ENCODE results near the gene GNB1. TPM values are rescaled to one million over a fixed set of nuclear protein-coding genes. Genes with fewer than 3 reads are reported as not detected.
"Not testable (repeated sequence)": the region's sequence is repeated elsewhere in the genome, so short reads cannot be mapped to it uniquely, and the experiment has no call there.

The GNB1 gene
- total and polyA plus RNA-seq, 4 experiments from 2014 or later, result 70.9 to 276 (median 197) TPM

DNA sequence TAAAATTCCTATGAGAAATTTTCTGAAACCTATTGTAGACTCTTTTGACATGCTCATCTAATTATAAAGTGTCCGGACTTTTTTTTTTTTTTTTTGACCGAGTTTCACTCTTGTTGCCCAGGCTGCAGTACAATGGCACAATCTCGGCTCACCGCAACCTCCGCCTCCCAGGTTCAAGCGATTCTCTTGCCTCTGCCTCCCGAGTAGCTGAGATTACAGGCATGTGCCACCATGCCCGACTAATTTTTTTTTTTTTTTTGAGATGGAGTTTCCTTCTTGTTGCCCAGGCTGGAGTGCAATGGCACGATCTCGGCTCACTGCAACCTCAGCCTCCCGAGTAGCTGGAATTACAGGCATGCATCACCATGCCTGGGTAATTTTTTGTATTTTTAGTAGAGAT is 7.0 kb downstream of the GNB1 start:
- not testable (repeated sequence) for DNase-seq; H3K9me3 Mint-ChIP-seq; H3K9me3 ChIP-seq (ENCODE audit: control insufficient read depth in 1 of 2, low read length in 2 of 2); H3K27me3 ChIP-seq (ENCODE audit: insufficient read depth, low read length); H3K4me3 ChIP-seq (ENCODE audit: low read length in 2 of 2); H3K27me3 Mint-ChIP-seq; H3K27ac ChIP-seq (ENCODE audit: low read depth, low read length); H3K36me3 ChIP-seq (ENCODE audit: insufficient read depth, low read length)
- Mint-ChIP-seq H3K36me3 (peaks cover 9 to 27% of the 10 kb centered on the region in 2 donors), H3K27ac (peak overlapping the region in 3 of 7 donors; percentile 17 to 81 (median 78)), H3K4me3 (peak overlapping the region in 6 of 8 donors; percentile 31 to 67 (median 44)), H3K4me1 (peaks cover 47 to 85% (median 68%) of the 10 kb centered on the region in 4 donors)
- ChIA-PET POLR2A (ENCODE audit: partially characterized antibody) (interaction anchor here (0.7 to 1.4 kb wide), 3 partner anchors 8 to 104 kb away, joined by 3 to 6 read pairs (median 3); no protein-coding TSS in a partner anchor), CTCF (ENCODE audit: partially characterized antibody) (interaction anchor here (0.9 to 1.3 kb wide), 3 partner anchors 12 to 25 kb away, joined by 3 to 4 read pairs (median 4); no protein-coding TSS in a partner anchor)
- intact Hi-C loops (cut with micrococcal nuclease), result loop anchor here (10.0 kb wide), 1 partner anchor 59 kb away; no protein-coding TSS in a partner anchor
- peaks cover 93% of the 10 kb centered on the region for H3K4me1 ChIP-seq (ENCODE audit: insufficient read depth, low read length)

DNA sequence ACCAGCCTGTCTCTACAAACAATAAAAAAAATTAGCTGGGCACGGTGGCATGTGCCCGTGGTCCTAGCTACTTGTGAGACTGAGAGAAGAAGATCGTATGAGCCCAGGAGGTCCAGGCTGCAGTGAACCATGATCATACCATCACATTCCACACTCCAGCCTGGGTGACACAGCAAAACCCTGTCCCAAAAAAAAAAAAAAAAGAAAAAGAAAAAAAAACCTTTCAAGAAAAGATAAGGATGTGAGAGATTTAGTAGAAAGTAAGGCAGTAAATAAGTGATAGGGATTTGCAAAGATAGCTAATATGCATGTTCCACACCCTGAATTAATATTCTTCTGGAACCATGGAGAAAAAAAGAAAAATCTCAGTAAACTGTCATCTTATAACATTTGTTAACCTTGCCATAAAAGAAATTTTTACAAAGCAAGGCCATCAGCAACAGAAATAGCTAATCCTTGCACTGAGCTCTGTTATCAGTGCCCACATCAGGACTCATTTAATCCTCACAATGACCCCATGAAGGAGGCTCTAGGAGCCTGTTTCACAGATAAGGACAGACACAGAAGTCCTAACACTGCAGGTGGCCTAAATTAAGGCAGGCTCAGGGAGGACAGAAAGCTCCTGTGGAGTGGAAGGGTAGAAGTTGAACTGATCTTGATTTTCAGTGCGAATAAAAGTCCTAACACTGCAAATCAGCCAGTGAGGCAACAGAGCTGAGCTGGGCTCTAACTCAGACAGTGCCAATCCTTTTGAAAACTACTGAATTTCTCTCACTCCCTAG is 7.6 kb downstream of the GNB1 start:
- peak overlapping the region in 7 of 8 donors; percentile 17 to 67 (median 50) for H3K4me3 Mint-ChIP-seq
- no peak overlapping the region for H3K27ac ChIP-seq (ENCODE audit: low read depth, low read length)
- H3K27me3 Mint-ChIP-seq, result no peaks in the 10 kb centered on the region
- intact Hi-C loops (cut with micrococcal nuclease), result loop anchor here (10.0 kb wide), 1 partner anchor 58 kb away; no protein-coding TSS in a partner anchor
- H3K36me3 Mint-ChIP-seq, result peaks cover 15 to 33% of the 10 kb centered on the region in 2 donors
- H3K4me1 ChIP-seq (ENCODE audit: insufficient read depth, low read length), result peaks cover 93% of the 10 kb centered on the region
- H3K36me3 ChIP-seq (ENCODE audit: insufficient read depth, low read length), result peaks cover 5% of the 10 kb centered on the region
- no peaks in the 10 kb centered on the region for H3K27me3 ChIP-seq (ENCODE audit: insufficient read depth, low read length)
- DNase-seq, result no peak
- no peak overlapping the region for H3K4me3 ChIP-seq (ENCODE audit: low read length in 2 of 2)
- H3K27ac Mint-ChIP-seq, result peak overlapping the region in 6 of 7 donors; percentile 27 to 91 (median 66)
- H3K9me3 ChIP-seq (ENCODE audit: control insufficient read depth in 1 of 2, low read length in 2 of 2), result no peaks in the 10 kb centered on the region
- peaks cover 0 to 2% (median 0%) of the 10 kb centered on the region in 8 donors for H3K9me3 Mint-ChIP-seq
- H3K4me1 Mint-ChIP-seq, result peaks cover 51 to 86% (median 69%) of the 10 kb centered on the region in 4 donors
- ChIA-PET CTCF (ENCODE audit: partially characterized antibody) (interaction anchor here (0.7 to 1.3 kb wide), 5 partner anchors 11 to 253 kb away, joined by 3 to 4 read pairs (median 3); no protein-coding TSS in a partner anchor), POLR2A (ENCODE audit: partially characterized antibody) (interaction anchor here (0.7 to 1.4 kb wide), 3 partner anchors 8 to 103 kb away, joined by 3 to 6 read pairs (median 3); no protein-coding TSS in a partner anchor)

DNA sequence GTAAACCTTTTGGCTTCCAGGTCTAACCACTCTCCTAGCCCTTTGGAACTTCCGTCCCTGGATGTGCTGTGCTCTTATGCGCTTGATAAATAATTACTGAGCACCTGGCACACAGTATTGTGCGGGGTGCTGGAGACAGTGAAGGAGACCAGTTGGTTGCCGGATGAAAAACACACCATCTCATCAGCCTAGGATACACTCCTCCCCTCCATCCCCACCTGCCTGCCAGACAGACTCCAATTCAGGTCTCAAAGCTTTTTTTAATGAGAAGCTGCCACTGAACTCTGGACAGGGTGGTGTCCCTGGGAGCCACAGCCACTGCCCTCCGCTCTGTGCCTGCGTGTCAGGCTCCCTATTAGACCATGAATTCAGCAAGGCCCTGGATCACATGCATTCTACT is 9.2 kb downstream of the GNB1 start:
- Histone ChIP-seq H3K27ac (ENCODE audit: low read depth, low read length) (no peak overlapping the region), H3K4me1 (ENCODE audit: insufficient read depth, low read length) (peaks cover 90% of the 10 kb centered on the region), H3K27me3 (ENCODE audit: insufficient read depth, low read length) (no peaks in the 10 kb centered on the region), H3K4me3 (ENCODE audit: low read length in 2 of 2) (no peak overlapping the region), H3K36me3 (ENCODE audit: insufficient read depth, low read length) (peaks cover 6% of the 10 kb centered on the region), H3K9me3 (ENCODE audit: control insufficient read depth in 1 of 2, low read length in 2 of 2) (no peaks in the 10 kb centered on the region)
- ChIA-PET CTCF (ENCODE audit: partially characterized antibody) (interaction anchor here (1.1 kb wide), 1 partner anchor 24 kb away, joined by 3 read pairs; no protein-coding TSS in a partner anchor), POLR2A (ENCODE audit: partially characterized antibody) (interaction anchor here (1.6 kb wide), 1 partner anchor 12 kb away, joined by 7 read pairs; no protein-coding TSS in a partner anchor)
- Mint-ChIP-seq H3K36me3 (peaks cover 17 to 40% of the 10 kb centered on the region in 2 donors), H3K4me3 (peak overlapping the region in 7 of 8 donors; percentile 28 to 75 (median 58)), H3K4me1 (peaks cover 50 to 81% (median 66%) of the 10 kb centered on the region in 4 donors), H3K27me3 (no peaks in the 10 kb centered on the region), H3K9me3 (peaks cover 0 to 3% (median 0%) of the 10 kb centered on the region in 8 donors), H3K27ac (peak overlapping the region; percentile 26 to 88 (median 59))
- DNase-seq, result no peak
- intact Hi-C loops (cut with micrococcal nuclease), result loop anchor here (10.0 kb wide), 1 partner anchor 57 kb away; no protein-coding TSS in a partner anchor

DNA sequence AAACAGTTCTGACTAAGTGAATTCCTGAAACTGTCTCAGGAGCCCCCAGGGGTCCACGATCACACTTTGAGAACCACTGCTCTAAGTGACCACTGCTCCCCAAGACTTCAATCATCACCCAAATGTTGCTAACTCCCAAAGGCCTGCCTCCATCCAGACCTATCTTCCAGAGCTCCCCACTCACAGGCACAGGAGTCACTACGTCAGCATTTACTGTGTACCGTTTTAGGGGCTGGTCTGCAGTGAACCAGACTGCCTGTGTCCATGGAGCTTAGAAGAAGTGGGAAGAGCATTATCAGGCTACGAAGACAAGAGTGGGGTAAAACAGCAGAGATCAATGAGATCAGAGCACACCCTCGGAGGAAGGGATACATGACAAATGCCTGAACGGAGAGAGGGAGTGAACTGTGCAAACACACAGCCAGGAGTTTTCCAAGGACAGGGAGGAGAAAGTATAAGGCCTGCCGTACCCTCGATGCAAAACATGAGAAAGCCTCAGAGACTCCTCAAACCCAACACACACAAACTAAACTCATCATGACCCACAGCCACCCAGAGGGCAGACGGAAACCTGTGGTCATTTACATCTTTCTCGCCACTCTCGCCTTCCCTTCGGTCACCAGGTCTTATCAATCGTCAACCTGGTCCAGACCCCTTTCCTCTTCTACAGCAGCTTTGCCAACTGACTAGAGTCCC is 10.1 kb downstream of the GNB1 start:
- no peaks in the 10 kb centered on the region for H3K27me3 Mint-ChIP-seq
- Histone ChIP-seq H3K36me3 (ENCODE audit: insufficient read depth, low read length) (peaks cover 14% of the 10 kb centered on the region), H3K9me3 (ENCODE audit: control insufficient read depth in 1 of 2, low read length in 2 of 2) (no peaks in the 10 kb centered on the region), H3K27me3 (ENCODE audit: insufficient read depth, low read length) (no peaks in the 10 kb centered on the region), H3K4me1 (ENCODE audit: insufficient read depth, low read length) (peaks cover 90% of the 10 kb centered on the region), H3K27ac (ENCODE audit: low read depth, low read length) (no peak overlapping the region), H3K4me3 (ENCODE audit: low read length in 2 of 2) (no peak overlapping the region)
- DNase-seq, result no peak
- intact Hi-C loops (cut with micrococcal nuclease), result loop anchor here (10.0 kb wide), 1 partner anchor 56 kb away; no protein-coding TSS in a partner anchor
- H3K36me3 Mint-ChIP-seq, result peaks cover 22 to 47% of the 10 kb centered on the region in 2 donors
- peaks cover 0 to 3% (median 0%) of the 10 kb centered on the region in 8 donors for H3K9me3 Mint-ChIP-seq
- H3K4me3 Mint-ChIP-seq, result peak overlapping the region in 7 of 8 donors; percentile 14 to 75 (median 58)
- ChIA-PET POLR2A (ENCODE audit: partially characterized antibody) (interaction anchor here (1.6 kb wide), 1 partner anchor 11 kb away, joined by 7 read pairs; no protein-coding TSS in a partner anchor), CTCF (ENCODE audit: partially characterized antibody) (interaction anchor here (1.1 to 1.6 kb wide), 2 partner anchors 25 to 26 kb away, joined by 3 to 5 read pairs; no protein-coding TSS in a partner anchor)
- H3K4me1 Mint-ChIP-seq, result peaks cover 53 to 85% (median 69%) of the 10 kb centered on the region in 4 donors
- H3K27ac Mint-ChIP-seq, result peak overlapping the region; percentile 57 to 87 (median 77)

DNA sequence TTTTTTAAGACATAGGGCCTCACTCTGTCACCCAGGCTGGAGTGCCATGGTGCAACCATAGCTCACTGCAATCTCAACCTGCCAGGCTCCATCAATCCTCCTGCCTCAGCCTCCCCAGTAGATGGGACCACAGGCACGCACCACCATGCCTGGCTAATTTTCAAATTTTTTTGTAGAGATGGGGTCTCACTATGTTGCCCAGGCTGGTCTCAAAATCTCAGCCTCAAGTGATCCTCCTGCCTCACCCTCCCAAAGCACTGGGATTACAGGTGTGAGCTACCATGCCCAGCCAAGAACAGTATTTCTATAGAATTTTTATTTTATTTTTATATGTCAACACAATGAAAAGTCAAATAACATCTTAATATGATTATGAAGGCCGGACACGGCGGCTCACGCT is 10.9 kb downstream of the GNB1 start:
- Mint-ChIP-seq H3K36me3 (peaks cover 26 to 53% of the 10 kb centered on the region in 2 donors), H3K4me1 (peaks cover 60 to 93% (median 76%) of the 10 kb centered on the region in 4 donors), H3K27ac (peak overlapping the region in 1 of 7 donors; percentile 35), H3K4me3 (peak overlapping the region in 2 of 8 donors; percentile 43 to 47), H3K9me3 (peaks cover 0 to 3% (median 0%) of the 10 kb centered on the region in 8 donors), H3K27me3 (no peaks in the 10 kb centered on the region)
- DNase-seq, result no peak
- Histone ChIP-seq H3K27me3 (ENCODE audit: insufficient read depth, low read length) (no peaks in the 10 kb centered on the region), H3K27ac (ENCODE audit: low read depth, low read length) (no peak overlapping the region), H3K36me3 (ENCODE audit: insufficient read depth, low read length) (peaks cover 14% of the 10 kb centered on the region), H3K4me1 (ENCODE audit: insufficient read depth, low read length) (peaks cover 92% of the 10 kb centered on the region), H3K4me3 (ENCODE audit: low read length in 2 of 2) (no peak overlapping the region), H3K9me3 (ENCODE audit: control insufficient read depth in 1 of 2, low read length in 2 of 2) (no peaks in the 10 kb centered on the region)
- POLR2A ChIA-PET (ENCODE audit: partially characterized antibody), result no interaction called here
- intact Hi-C loops (cut with micrococcal nuclease), result loop anchor here (10.0 kb wide), 1 partner anchor 55 kb away; no protein-coding TSS in a partner anchor
- CTCF ChIA-PET (ENCODE audit: partially characterized antibody), result interaction anchor here (1.0 to 1.6 kb wide), 2 partner anchors 9 to 26 kb away, joined by 3 to 5 read pairs; no protein-coding TSS in a partner anchor

DNA sequence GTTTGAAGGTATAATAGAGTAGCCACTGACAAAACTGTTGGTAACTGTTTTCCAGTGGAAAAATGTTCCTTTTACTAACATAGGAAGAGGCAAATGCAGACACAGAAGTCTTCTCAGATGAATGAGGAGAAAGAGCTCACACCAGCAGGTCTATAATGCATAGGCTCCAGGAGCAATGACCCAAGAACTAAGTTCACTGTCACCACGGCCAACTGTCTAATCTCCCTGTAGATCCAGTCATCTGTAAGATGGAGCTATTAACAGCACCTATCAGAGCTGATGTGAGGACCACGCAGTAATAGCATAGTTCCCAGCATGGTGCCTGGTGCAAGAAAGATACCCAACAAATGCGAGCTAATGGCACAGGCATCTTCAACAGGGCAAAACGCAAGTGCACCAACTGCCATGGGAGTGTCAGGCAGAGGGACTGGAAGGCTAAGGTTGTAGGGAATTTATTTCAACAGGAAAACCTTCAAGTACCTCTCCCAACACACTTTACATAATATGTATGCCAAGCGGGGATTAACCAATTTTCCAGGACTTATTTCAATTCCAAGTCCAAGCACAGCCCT is 12.9 kb downstream of the GNB1 start:
- intact Hi-C loops (cut with micrococcal nuclease), result no loop called here
- H3K36me3 ChIP-seq (ENCODE audit: insufficient read depth, low read length), result peaks cover 20% of the 10 kb centered on the region
- H3K27ac Mint-ChIP-seq, result peak overlapping the region; percentile 12 to 93 (median 44)
- H3K9me3 ChIP-seq (ENCODE audit: control insufficient read depth in 1 of 2, low read length in 2 of 2), result no peaks in the 10 kb centered on the region
- DNase-seq, result no peak
- peaks cover 87% of the 10 kb centered on the region for H3K4me1 ChIP-seq (ENCODE audit: insufficient read depth, low read length)
- H3K9me3 Mint-ChIP-seq, result peaks cover 0 to 3% (median 0%) of the 10 kb centered on the region in 8 donors
- no peak overlapping the region for H3K27ac ChIP-seq (ENCODE audit: low read depth, low read length)
- ChIA-PET POLR2A (ENCODE audit: partially characterized antibody) (interaction anchor here (0.8 to 1.5 kb wide), 2 partner anchors 11 to 98 kb away, joined by 3 read pairs; no protein-coding TSS in a partner anchor), CTCF (ENCODE audit: partially characterized antibody) (interaction anchor here (1.1 kb wide), 1 partner anchor 19 kb away, joined by 3 read pairs; no protein-coding TSS in a partner anchor)
- H3K36me3 Mint-ChIP-seq, result peaks cover 27 to 50% of the 10 kb centered on the region in 2 donors
- H3K27me3 Mint-ChIP-seq, result no peaks in the 10 kb centered on the region
- H3K27me3 ChIP-seq (ENCODE audit: insufficient read depth, low read length), result no peaks in the 10 kb centered on the region
- peaks cover 60 to 92% (median 78%) of the 10 kb centered on the region in 4 donors for H3K4me1 Mint-ChIP-seq
- H3K4me3 Mint-ChIP-seq, result peak overlapping the region in 7 of 8 donors; percentile 10 to 70 (median 36)
- no peak overlapping the region for H3K4me3 ChIP-seq (ENCODE audit: low read length in 2 of 2)

Data from CD4-positive, alpha-beta memory T cell (primary cell).